Measurements from ENCODE around the gene DAGLA. TPM values are rescaled to one million over a fixed set of nuclear protein-coding genes. Genes with fewer than 3 reads are reported as not detected.

The DAGLA gene
- total RNA-seq, 1 donor from 2014 or later, result 4.6 TPM

- no peaks in the 10 kb centered on the region for H3K27me3 ChIP-seq (ENCODE audit: control insufficient read depth, insufficient read depth, low read length)
- no peak for DNase-seq (ENCODE audit: low read depth)
- no peak overlapping the region for H3K4me3 ChIP-seq (ENCODE audit: low read depth, low read length)
- peaks cover 1% of the 10 kb centered on the region for H3K36me3 ChIP-seq (ENCODE audit: control insufficient read depth, insufficient read depth, low read length)
- TF ChIP-seq CTCF (IDR thresholded peaks at IDR 0.05; ENCODE audit: insufficient read depth, low read length, poor library complexity, severe bottlenecking), result no peak
Observed at GRCh38 chr11:61779666-61780525, 99.7 kb downstream of the DAGLA start.

- peaks cover 1% of the 10 kb centered on the region for H3K36me3 ChIP-seq (ENCODE audit: control insufficient read depth, insufficient read depth, low read length)
- DNase-seq (ENCODE audit: low read depth), result no peak
- TF ChIP-seq CTCF (IDR thresholded peaks at IDR 0.05; ENCODE audit: insufficient read depth, low read length, poor library complexity, severe bottlenecking), result no peak
Observed at GRCh38 chr11:61780581-61781162, 100.5 kb downstream of the DAGLA start.

GRCh38 chr11:61781585-61781984 is 101.4 kb downstream of the DAGLA start:
- peaks cover 1% of the 10 kb centered on the region for H3K36me3 ChIP-seq (ENCODE audit: control insufficient read depth, insufficient read depth, low read length)
- H3K4me3 ChIP-seq (ENCODE audit: low read depth, low read length), result no peak overlapping the region
- TF ChIP-seq CTCF (IDR thresholded peaks at IDR 0.05; ENCODE audit: insufficient read depth, low read length, poor library complexity, severe bottlenecking), result no peak
- no peak for DNase-seq (ENCODE audit: low read depth)
- no peaks in the 10 kb centered on the region for H3K27me3 ChIP-seq (ENCODE audit: control insufficient read depth, insufficient read depth, low read length)

More at GRCh38 chr11:61780581-61781162, 100.5 kb downstream of the DAGLA start:
- no peaks in the 10 kb centered on the region for H3K27me3 ChIP-seq (ENCODE audit: control insufficient read depth, insufficient read depth, low read length)
- H3K4me3 ChIP-seq (ENCODE audit: low read depth, low read length), result no peak overlapping the region

- no peak for DNase-seq (ENCODE audit: low read depth)
- Histone ChIP-seq H3K36me3 (ENCODE audit: control insufficient read depth, insufficient read depth, low read length) (peaks cover 3% of the 10 kb centered on the region), H3K27me3 (ENCODE audit: control insufficient read depth, insufficient read depth, low read length) (no peaks in the 10 kb centered on the region), H3K4me3 (ENCODE audit: low read depth, low read length) (no peak overlapping the region)
- TF ChIP-seq CTCF (IDR thresholded peaks at IDR 0.05; ENCODE audit: insufficient read depth, low read length, poor library complexity, severe bottlenecking), result no peak
Observed at GRCh38 chr11:61782299-61782698, 102.1 kb downstream of the DAGLA start.

- peaks cover 3% of the 10 kb centered on the region for H3K36me3 ChIP-seq (ENCODE audit: control insufficient read depth, insufficient read depth, low read length)
- no peak for TF ChIP-seq CTCF (IDR thresholded peaks at IDR 0.05; ENCODE audit: insufficient read depth, low read length, poor library complexity, severe bottlenecking)
- no peaks in the 10 kb centered on the region for H3K27me3 ChIP-seq (ENCODE audit: control insufficient read depth, insufficient read depth, low read length)
- H3K4me3 ChIP-seq (ENCODE audit: low read depth, low read length), result no peak overlapping the region
- DNase-seq (ENCODE audit: low read depth), result no peak
Observed at GRCh38 chr11:61782841-61783240, 102.7 kb downstream of the DAGLA start.

Data from kidney epithelial cell (primary cell).